ENCODE results near the gene MTHFD2L.

DNA sequence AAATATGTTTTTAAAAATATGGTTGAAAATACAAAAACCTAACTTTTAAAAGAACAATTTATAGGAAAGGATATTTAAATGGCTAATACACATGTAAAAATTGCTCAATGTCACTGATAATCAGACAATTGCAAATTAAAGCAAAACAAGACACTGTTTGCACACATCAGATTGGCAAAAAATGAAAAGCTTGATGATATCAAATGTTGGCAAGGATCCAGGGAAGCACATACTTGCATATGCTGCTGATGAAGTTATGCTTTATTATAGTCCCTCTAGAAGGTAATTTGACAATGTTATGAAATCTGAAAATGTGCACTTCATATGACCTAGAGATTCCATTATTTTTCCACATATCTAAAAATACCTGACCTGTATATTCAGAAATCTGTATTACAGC is 104.6 kb downstream of the MTHFD2L start:
- TF ChIP-seq, protein P1, sequence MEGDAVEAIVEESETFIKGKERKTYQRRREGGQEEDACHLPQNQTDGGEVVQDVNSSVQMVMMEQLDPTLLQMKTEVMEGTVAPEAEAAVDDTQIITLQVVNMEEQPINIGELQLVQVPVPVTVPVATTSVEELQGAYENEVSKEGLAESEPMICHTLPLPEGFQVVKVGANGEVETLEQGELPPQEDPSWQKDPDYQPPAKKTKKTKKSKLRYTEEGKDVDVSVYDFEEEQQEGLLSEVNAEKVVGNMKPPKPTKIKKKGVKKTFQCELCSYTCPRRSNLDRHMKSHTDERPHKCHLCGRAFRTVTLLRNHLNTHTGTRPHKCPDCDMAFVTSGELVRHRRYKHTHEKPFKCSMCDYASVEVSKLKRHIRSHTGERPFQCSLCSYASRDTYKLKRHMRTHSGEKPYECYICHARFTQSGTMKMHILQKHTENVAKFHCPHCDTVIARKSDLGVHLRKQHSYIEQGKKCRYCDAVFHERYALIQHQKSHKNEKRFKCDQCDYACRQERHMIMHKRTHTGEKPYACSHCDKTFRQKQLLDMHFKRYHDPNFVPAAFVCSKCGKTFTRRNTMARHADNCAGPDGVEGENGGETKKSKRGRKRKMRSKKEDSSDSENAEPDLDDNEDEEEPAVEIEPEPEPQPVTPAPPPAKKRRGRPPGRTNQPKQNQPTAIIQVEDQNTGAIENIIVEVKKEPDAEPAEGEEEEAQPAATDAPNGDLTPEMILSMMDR (IDR thresholded peaks at IDR 0.05) = no peak
- no peak for TF ChIP-seq POLR2A (IDR thresholded peaks at IDR 0.05)
